Cardiac fibroblast (primary cell): Measurements from ENCODE around the gene NHLH1.

Experiments
- DNase-seq, 2 donors: peaks; one replicate each; pipeline versions ENCODE4 v3.0.0 to v3.0.0-alpha.2; 2010; ENCODE audit warnings: low read depth in 2 of 2
- H3K4me3 ChIP-seq, 2 donors: replicated peaks in 1 of 2; 1 replicate in 1 of 2; 2 replicates in 1 of 2; pipeline ENCODE4 v1.5.1; 2011; ENCODE audit warnings: low read depth in 2 of 2, low read length in 2 of 2, mild to moderate bottlenecking in 2 of 2, moderate library complexity in 1 of 2
- CTCF ChIP-seq: IDR thresholded peaks from one replicate; pipeline ENCODE4 v1.5.1; 2011; ENCODE audit warnings: low read depth, mild to moderate bottlenecking, low read length, inconsistent platforms

Gene NHLH1

DNA sequence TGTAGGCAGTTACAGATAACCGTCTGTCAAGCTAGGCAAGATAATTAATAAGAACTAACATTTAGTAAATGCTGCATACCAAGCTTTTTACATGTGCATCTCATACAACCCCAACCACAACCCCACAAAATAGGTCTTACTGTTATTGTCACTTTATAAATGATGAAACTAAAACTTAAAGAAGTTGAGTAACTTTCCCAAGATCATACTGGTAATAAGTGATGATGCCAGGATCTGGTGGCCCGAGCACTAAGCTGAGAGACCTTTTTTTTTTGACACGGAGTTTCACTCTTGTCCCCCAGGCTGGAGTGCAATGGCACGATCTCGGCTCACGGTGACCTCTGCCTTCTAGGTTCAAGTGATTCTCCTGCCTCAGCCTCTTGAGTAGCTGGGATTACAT, 21.9 kb upstream of the NHLH1 start:
- no peak for TF ChIP-seq CTCF
- DNase-seq = no peak
- H3K4me3 ChIP-seq = no peak overlapping the region

- DNase-seq = no peak
- no peak overlapping the region for H3K4me3 ChIP-seq
- TF ChIP-seq CTCF = no peak
Measured at GRCh38 chr1:160346463-160346862, 20.4 kb upstream of the NHLH1 start.

DNA sequence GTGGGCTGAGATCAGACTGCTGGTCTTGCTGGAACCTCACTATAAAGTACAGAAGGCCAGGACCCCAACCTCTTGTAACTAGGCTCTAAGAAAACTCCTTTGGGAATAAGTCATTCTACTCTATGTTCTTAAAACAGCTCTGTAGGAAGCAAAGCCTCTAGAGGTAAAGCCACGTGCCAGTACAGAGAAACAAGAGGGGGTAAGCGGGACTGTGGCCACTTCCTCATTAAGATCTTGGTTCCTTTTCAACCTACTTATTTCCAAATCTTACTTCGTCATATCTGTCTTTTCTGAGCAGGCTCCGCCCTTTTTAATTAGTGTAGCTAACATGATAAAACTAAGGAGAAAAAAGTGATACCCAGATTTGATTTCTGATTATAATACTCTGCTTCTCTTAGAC, 19.9 kb upstream of the NHLH1 start:
- no peak for TF ChIP-seq CTCF
- H3K4me3 ChIP-seq = no peak overlapping the region

GRCh38 chr1:160351629-160352028, 15.2 kb upstream of the NHLH1 start:
- TF ChIP-seq CTCF = no peak
- DNase-seq = no peak

More for the DNA sequence above, 19.9 kb upstream of the NHLH1 start:
- DNase-seq = no peak

DNA sequence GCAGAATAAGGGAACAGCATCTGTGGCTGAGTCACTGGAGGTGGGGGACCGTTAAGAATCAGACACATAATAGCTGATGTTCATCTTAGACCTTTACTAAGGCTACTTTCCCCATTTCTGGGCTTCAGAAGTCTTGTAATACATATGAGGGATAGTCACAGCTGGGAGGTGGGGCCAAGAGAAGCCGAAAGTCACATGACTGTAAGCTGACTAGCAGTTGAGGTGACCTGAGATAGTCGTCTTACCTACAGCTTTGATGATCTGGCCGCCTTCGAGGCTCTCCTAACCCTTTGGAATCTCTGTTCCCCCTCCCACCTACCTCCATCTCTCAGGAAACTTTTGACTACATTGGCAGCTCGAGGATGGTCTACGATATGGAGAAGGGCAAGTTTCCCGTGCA, 14.3 kb upstream of the NHLH1 start:
- DNase-seq = no peak
- no peak overlapping the region for H3K4me3 ChIP-seq
- TF ChIP-seq CTCF = no peak

More at GRCh38 chr1:160351629-160352028, 15.2 kb upstream of the NHLH1 start:
- no peak overlapping the region for H3K4me3 ChIP-seq

GRCh38 chr1:160353223-160353622, 13.6 kb upstream of the NHLH1 start:
- no peak for DNase-seq
- TF ChIP-seq CTCF = no peak
- H3K4me3 ChIP-seq = no peak overlapping the region

- peak; percentile 65 for TF ChIP-seq CTCF
- H3K4me3 ChIP-seq = no peak overlapping the region
- DNase-seq = peak; percentile 34 to 46
Measured at GRCh38 chr1:160354388-160354985, 12.4 kb upstream of the NHLH1 start.
